C4-2B (cell line): ENCODE data around the gene MPI.

Experiments used
- CTCF ChIP-seq: fragments of 450-650 bp; conservative IDR thresholded peaks from 2 replicates; pipeline ENCODE4 v1.5.1; 2017; ENCODE audit warnings: mild to moderate bottlenecking
- ZFX ChIP-seq: fragments of 450-650 bp; IDR thresholded peaks from 2 replicates; pipeline ENCODE4 v1.6.1; 2017

DNA sequence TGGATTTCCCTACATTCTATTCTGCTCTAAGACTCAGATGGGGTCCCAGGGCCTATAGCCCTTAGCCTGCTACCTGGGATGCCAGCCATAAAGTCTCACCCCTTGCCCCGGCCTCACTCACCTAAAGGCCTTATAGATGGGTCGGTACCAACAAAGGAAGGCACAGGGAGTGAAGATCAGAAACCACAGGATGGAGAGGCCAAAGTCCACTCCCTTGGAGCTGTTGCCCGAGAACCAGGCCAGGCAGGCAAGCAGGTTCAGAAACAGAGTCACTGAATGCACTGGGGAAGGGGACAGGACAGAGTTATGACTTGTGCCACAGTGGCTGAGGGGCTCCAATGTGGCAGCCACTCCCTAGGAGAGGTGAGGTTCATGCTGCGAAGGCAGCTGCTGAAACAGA is 39.4 kb upstream of the MPI start:
- no peak for TF ChIP-seq CTCF
- TF ChIP-seq ZFX, result no peak
